ENCODE measurements around the gene PRR9.

The PRR9 gene

DNA sequence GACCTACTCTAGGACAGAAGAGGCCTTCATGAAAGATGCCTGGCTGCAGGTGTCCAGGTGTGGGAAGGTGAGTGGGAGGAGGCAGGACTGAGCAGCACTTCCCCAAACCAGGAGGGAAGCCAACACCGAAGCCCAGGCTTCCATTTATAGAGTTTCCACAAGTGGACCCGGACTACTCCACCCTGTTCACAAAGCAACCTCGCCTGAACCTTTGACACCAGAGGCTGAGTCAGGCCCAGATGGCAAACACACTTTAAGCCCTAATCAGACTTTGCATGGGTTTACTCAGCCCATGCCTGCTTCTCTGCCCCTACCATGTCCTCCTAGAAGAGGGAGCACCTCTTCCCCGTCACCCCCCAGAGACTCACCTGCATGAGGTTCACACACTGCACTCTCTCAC lies 14.0 kb downstream of the PRR9 start:
- DNase-seq, result no peak

DNA sequence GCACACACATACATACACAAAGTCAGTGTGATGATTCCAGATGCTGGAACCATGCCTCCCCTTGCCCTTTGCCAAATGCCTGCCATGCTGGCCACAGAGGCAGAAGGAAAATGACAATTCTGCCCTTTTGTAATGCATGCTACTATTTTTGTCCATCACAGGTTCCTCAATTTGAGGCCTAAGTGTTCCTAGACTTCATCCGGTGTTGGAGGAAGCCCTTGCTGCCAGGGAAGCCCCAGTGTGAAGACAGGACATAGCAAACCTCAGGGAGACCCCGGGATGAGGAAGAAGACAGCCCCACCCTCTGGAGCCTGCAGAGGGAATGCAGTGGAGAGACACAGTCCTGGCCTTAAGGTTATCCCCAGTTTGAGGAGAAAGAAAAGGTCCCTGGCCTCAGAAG lies 14.4 kb downstream of the PRR9 start:
- DNase-seq, result no peak

DNA sequence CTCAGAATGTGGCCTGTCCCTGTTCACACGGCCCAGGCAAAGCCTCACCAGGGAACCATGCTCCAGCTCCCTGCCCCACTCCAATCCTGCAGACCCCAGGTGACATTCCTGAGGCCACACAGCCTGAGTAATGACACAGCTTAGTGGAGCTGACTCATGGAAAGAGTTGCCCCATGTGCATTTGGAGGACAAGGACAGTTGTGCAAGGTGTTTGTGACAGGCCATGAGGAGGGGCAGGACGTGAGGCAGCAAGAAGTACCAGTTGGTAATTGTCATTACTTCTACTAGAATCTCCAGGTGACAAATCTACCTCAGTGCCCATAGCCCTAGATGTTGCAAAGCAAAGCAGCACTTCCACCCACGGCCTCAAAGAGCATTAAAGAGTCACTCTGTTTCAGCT lies 15.2 kb downstream of the PRR9 start:
- no peak for DNase-seq

DNA sequence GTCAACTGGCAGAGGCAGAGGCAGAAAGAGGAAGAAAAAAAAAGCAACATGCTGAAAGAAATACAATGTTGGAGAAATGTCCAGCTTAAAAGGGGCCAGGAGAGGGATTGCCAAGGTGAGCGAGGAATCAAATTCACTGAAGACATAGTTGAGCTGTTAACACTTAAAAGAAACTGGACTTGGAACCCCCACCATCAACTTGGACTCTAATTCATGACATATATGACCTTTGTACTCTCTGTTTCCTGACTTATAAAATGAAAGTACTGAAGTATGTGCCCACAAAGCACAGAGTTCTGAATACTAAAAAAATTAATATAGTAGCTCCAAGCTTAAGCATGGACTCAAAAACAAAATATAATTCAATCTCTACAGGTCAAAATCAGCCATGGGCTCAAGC lies 16.1 kb downstream of the PRR9 start:
- no peak for DNase-seq

DNA sequence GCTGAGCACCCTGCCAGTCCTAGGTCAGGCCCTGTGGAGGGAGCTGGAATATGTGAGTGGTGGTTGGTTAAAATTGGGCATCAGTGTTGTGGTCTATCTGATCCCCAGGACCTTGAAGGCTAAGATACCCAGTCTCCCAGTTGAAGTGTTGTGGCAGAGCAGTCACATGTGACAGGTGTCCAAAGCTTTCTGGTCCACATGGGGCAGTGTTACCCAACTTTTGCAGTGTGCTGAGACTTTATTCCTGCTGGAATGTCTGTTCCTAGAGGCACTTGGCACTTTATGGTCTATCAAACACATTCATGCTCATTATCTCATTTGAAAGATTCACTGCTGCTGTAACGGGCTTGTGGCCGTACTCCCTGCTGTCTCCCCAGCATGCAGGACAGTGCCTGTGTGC lies 21.1 kb downstream of the PRR9 start:
- peak; percentile 60 for DNase-seq

DNA sequence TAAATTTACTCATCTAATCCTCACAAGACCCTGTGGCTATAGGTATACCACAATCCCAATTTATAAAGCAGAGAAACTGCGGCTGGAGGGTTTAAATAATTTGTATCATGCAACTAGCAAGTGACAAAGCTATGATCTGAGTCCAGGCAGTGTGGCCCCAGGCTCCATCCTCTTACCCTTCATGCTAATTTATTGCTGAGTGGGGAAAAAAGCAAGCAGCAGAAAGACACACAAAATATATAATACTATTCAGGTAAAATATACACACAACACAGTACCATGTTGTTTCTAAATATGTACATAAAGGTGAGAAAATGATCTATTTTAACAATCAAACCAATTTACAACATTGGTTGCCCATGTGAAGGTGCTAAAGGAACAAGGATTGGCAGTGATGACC lies 24.8 kb downstream of the PRR9 start:
- DNase-seq, result no peak

DNA sequence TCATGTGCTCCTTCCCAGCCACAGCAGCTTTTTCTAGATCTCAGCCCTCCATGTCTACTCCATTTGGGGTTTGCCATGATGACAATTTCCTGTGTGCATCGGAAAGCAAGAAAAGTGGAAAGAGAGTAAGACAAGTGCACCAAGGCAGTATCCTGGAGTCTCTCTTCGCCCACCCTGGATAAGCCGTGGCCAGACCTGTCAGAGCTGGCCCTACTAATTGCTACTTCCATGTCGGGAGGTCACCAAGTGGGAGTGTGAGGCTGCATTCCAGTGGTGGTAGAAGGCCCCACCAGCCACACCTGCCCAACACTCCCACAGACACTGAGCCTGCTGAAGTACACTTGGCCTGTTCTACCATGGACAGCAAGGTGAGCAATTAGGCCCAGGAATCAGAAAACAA lies 28.1 kb downstream of the PRR9 start:
- no peak for DNase-seq

DNA sequence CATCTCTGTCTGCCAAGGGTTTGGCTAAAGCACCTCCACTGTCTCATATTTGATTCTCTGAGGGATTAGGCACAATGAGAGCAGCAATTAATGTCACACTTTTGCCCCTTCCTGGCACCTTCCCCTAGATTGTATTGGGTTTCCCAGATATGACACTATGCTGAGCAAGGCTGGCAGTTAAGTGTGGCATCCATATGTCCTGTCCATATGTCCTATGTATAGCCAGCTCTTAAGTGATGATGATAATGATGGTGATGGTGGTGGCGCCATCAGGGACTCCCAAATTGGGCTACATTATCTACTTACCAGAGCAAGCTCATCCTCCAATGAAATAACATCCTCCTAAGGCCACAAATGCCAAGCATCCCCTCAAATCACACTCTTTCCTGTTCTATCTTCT lies 28.6 kb downstream of the PRR9 start:
- no peak for DNase-seq

DNA sequence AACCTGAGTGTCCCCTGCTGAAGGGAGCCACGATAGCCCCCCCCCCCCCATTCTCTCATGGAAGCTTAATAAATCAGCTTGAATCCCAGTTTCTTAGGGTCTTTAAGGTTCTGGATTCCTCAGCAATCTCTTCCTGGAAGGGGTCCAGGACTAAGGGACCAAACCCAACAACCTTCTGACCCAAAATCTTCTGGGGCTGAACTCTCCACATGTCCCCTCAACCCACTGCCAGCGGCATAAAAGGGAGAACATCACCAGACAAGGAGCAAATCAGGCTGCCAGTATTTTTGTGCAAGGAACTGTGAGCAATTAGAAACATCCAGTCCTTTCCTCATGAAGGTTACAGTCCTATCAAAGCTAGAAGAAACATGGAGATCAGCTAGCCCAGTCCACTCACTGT lies 29.4 kb downstream of the PRR9 start:
- DNase-seq, result no peak

DNA sequence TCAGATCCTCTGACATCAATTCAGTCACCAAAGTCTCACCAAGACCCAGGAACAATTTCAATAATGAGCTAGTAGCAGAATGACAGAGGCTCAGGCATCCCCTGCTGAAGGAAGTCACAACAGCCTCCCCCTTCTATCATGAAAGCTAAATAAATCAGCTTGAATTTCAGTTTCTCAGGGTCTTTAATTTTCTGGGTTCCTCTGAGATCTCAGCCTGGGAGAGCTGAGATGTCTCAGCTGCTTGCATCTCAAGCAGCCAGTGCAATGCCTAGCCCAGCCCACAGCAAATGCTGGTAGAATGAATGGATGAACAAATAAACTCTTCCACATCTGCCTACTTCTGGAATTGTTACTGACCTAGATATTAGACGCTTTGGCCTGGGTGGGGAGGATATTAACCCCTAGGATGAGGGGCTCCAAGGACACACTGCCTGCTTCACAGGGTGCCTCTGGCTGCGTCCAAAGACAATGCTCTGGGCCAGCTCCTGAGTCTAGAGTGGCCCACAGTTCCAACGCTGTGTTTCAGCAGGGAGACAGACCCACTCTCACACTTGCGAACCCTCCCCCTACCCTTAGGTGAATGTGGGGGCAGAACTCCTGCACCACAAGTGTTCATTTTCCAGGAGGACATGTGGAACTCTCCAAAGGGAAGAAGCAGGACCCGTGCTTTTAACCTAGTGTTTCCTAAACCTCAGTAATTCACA lies 30.9 kb downstream of the PRR9 start:
- no peak for DNase-seq

DNA sequence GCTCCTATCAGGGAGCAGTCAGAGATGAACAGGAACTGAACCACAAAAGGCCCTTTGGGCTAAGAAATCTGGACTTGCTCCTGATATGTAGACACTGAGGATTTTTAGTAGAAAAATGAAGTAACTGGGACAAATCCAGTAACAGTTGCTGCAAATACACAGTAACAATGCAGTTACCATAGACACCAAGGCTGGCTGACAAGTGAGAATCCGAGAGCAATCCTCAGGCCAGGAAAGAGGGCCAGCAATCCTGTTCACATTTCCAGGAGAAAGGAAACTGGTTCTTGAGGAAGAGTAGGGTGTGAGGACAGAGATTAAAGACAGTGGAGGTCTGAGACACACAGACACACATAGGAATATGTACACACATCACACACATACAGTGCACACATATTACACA lies 32.8 kb downstream of the PRR9 start:
- no peak for DNase-seq

DNA sequence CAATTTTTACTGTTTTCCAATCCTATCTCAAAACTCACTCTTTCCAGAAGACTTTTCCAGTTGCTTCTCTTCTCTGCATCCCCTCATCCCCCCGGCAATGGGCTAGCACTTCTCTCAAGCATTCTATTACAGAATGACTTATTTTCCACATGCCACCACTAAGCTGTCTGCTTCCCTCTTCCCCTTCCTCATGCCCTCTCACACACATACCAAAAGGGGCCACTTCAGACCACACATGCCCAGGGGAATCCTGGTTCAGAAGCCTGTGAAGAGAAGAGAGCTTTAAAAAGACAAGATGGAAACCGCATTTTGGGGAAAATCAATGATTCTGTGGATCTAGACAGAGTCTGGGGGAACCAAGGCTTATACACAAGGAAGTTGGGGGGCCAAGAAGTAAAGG lies 33.7 kb downstream of the PRR9 start:
- DNase-seq, result no peak

DNA sequence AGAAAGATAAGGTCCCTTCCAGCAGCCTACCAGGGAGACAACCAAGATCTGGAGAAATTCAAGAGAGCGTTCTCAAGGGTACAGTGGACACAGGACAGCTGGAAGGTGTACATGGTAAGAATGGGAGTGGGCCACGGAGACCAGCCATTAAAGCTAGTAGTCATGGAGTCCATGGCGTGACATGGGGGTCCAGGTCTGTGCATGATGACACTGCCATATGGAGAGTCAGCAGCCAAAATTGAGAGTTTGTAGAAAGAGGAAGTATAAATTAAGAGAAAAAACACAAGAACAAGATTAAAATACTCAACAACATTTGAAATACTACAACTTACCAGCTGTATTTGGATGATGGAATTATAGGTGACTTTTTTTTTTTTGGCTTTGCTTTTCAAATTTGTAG lies 34.2 kb downstream of the PRR9 start:
- no peak for DNase-seq

DNA sequence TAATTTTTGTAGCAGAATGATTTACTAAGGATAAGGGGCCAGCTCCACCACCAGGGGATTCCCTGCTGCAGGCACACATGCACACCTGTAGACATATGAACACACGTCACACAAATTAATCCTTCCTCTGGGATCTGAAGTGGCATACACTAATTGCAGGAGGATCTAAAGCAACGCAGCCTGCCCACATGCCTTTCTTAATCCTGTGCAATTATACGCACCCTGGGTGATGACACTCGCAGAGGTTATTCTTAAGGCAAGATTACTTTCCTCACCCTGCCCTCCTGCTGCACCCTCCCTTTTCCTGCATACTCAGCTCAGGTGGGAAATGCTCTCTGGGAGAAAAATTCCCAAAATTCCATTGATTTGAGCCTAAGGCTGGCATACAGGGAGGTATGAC lies 34.6 kb downstream of the PRR9 start:
- DNase-seq, result peak; percentile 94

DNA sequence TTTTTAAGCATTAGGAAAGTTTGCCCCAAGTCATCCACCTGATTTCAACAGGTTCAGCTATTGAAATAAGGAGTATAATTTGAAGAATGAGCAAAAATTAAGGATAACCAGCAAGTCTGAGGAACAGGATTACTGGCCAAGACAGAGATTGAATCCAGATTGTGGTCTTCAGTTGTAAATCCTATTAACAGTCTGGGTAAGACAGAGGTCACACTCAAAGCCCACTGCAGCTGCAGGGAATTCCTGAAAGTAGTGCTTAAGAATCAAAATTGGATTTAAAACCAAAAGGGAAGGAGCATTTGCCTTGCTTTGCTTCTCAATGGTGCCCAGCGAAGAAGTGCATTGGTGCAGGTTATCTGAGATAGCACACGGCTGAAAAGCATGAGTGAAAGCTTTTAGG lies 35.7 kb downstream of the PRR9 start:
- DNase-seq, result peak; percentile 95

DNA sequence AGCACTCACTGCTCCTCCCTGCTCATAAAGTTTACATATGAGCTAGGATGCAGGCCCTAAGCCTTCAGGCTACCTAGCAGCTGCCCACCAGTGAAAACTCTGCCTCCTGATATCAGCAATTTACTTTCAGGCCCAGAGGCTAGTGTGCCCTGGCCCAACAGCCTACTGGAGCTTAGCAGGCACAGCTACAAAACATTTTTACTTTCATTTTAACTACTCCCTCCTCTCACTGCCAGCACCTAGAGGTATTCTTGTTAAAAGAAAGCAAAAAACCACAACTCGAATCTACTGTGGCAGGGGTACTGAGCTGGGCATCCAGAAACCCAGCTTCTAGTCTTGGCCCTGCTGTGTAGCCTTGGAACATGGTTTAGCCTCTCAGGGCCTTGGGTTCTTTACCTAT lies 36.3 kb downstream of the PRR9 start:
- peak; percentile 61 for DNase-seq

DNA sequence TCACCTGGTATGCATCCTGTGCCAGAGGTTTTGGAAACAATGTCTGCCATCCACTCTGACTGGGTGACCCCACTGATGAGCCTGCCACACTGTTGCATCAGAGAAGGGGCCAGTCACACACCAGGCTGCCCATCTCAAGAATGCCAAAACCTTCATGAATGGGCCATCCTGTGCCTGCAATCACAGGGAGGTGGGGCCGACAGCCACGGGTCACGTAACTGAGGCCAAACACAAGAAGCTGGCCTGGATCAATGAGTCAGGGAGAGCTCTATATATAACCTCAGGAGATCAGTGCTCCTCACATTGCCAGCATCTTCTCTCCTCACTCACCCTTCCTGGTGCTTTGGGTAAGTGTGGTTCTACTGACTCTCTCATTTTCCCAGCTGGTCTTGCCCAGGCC lies 42.0 kb downstream of the PRR9 start, which contains the start of gene LORICRIN:
Gene LORICRIN (plus strand): TSS at position 301 of the 400 bp plus-strand sequence. CDS start 1,263 bp downstream, outside the sequence.
- DNase-seq, result no peak

DNA sequence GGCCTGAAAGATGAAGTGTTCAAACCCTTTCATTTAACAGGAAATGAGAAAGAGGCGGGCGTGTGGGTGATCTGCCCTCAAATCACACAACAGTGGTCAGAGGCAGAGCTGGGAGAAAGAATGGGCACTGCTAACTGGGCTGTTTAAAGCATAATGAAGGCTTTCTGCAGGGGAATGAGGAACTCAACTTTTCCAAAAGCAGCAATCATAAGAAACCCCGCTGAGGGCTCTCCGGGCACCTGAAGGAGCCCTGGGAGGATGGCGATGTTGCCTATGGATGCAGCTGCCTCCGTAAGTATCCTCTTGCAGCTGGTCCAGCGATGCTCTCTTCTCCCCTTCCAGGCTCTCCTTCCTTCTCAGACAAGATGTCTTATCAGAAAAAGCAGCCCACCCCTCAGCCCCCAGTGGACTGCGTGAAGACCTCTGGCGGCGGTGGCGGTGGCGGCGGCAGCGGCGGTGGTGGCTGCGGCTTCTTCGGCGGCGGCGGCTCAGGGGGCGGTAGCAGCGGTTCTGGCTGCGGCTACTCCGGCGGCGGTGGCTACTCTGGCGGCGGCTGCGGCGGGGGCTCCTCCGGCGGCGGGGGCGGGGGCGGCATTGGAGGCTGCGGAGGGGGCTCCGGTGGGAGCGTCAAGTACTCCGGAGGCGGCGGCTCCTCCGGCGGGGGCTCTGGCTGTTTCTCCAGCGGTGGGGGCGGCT lies 43.3 kb downstream of the PRR9 start:
- DNase-seq, result peak; percentile 35

DNA sequence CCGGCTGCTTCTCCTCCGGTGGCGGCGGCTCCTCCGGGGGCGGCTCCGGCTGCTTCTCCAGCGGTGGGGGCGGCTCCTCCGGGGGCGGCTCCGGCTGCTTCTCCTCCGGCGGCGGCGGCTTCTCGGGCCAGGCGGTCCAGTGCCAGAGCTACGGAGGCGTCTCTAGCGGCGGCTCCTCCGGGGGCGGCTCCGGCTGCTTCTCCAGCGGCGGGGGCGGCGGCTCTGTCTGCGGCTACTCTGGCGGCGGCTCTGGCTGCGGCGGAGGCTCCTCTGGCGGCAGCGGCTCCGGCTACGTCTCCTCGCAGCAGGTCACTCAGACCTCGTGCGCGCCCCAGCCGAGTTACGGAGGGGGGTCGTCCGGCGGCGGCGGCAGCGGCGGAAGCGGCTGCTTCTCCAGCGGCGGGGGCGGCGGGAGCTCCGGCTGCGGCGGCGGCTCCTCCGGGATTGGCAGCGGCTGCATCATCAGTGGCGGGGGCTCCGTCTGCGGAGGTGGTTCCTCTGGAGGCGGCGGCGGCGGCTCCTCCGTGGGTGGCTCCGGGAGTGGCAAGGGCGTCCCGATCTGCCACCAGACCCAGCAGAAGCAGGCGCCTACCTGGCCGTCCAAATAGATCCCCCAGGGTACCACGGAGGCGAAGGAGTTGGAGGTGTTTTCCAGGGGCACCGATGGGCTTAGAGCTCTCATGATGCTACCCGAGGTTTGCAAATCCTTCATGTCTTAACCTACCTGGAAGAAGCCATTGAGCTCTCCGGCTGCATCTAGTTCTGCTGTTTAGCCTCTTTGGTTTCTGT lies 44.1 kb downstream of the PRR9 start:
- peak; percentile 65 for DNase-seq

DNA sequence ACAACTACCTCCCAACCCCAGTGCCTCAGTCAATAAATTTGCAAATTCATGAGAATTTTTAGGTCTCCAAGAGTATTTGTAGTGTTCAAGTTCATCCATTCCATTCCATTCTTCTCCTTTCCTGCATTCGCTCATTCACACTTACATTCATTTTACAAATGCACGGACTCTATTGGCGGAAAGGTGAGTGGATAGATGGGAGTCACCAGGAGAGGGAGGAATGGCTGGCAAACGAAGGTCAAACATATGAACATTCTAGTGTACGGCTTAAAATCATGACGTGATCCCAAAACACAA lies 44.6 kb downstream of the PRR9 start:
- peak; percentile 47 for DNase-seq

DNA sequence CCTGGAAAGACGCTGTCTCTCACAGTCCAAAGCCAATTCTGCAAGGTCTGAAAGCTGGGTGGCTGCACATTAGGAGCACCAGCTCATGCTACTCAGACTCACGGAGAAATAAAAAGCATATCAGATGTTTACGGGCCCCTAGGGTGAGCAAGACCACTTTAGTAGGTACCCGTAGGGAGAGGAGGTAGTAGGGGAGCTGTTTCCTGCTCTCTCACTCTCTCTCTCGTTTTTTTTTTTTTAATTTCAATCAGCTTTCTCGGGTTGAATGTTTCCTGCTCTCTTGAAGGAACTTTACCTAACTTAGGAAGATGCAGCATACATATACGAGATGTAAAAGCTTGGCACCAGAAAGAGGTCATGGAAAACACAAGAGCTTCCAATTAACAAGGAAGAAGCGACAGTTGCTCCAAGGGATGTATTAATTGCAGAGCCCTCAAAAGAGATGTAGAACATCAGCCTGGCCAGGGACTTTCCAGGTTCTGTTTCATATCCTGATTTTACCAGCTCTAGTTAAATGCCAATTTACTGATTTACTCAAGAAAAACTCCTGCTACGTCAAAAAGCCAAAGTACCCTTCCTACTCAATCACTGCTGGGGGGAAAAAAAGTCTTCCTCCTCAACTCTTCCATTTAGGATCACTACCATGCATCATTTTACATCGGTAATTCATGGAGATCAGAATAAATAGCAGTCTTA lies 45.2 kb downstream of the PRR9 start:
- no peak for DNase-seq

DNA sequence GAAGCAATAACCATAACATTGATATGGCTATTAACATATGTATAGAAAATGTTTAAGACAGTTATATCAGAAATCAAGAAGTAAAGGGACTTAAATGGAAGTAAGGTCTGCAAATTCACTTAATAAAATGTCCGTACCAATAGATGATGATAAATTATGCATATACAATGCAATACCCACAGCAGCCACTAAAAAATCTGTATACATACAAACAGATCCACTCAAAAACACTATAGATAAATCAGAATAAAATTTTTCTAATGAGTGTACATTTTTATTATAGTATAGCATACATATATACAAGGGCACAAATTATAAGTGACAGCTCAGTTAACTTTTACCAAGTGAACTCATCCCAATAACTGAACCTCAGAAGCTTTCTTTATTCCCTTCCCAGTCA lies 48.1 kb downstream of the PRR9 start:
- DNase-seq, result no peak

Data from NCI-H82 (cell line).